Hepatocyte (in vitro differentiated cells): ENCODE data around the gene MYO1D. TPM values are rescaled to one million over a fixed set of nuclear protein-coding genes. Genes with fewer than 3 reads are reported as not detected.

Source experiments
- DNase-seq: peaks from one replicate; pipeline ENCODE4 v3.0.0-alpha.2; 2016; ENCODE audit warnings: low spot score
- H2AFZ ChIP-seq: fragments of 200-600 bp; sonication (generic); 2 replicates; pipeline ENCODE4 v1.6.0; 2016; ENCODE audit warnings: antibody characterized with exemption, mild to moderate bottlenecking
- H3K27ac ChIP-seq: fragments of 200-600 bp; sonication (generic); 2 replicates; pipeline ENCODE4 v1.5.1; 2016; ENCODE audit warnings: mild to moderate bottlenecking
- H3K27me3 ChIP-seq: fragments of 200-600 bp; sonication (generic); 2 replicates; pipeline ENCODE4 v1.6.1; 2016
- H3K36me3 ChIP-seq: fragments of 200-600 bp; sonication (generic); replicated peaks from 2 replicates; pipeline ENCODE4 v1.5.1; 2016; ENCODE audit warnings: low read depth; ENCODE audit not compliant: insufficient read depth
- H3K4me1 ChIP-seq: fragments of 200-600 bp; sonication (generic); 2 replicates; pipeline ENCODE4 v1.5.1; 2016; ENCODE audit warnings: mild to moderate bottlenecking, moderate library complexity; ENCODE audit not compliant: insufficient read depth
- H3K4me2 ChIP-seq: fragments of 200-600 bp; sonication (generic); 2 replicates; pipeline ENCODE4 v1.6.0; 2016
- H3K4me3 ChIP-seq: fragments of 200-600 bp; sonication (generic); 2 replicates; pipeline ENCODE4 v1.5.1; 2016; ENCODE audit warnings: mild to moderate bottlenecking
- H3K79me2 ChIP-seq: fragments of 200-600 bp; sonication (generic); 2 replicates; pipeline ENCODE4 v1.6.0; 2017; ENCODE audit warnings: mild to moderate bottlenecking
- H3K9me2 ChIP-seq: fragments of 200-600 bp; sonication (generic); replicated peaks from 2 replicates; pipeline ENCODE4 v1.6.0; 2017; ENCODE audit warnings: mild to moderate bottlenecking; ENCODE audit not compliant: insufficient read depth
- H3K9me3 ChIP-seq: fragments of 200-600 bp; sonication (generic); 2 replicates; pipeline ENCODE4 v1.5.1; 2016; ENCODE audit warnings: low read depth, mild to moderate bottlenecking
- H4K20me1 ChIP-seq: fragments of 200-600 bp; sonication (generic); 2 replicates; pipeline ENCODE4 v1.6.0; 2016; ENCODE audit warnings: mild to moderate bottlenecking; ENCODE audit not compliant: insufficient read depth, poor library complexity, severe bottlenecking
- EZH2 ChIP-seq: fragments of 200-600 bp; sonication (generic); IDR thresholded peaks from 2 replicates; pipeline ENCODE4 v1.6.1; 2016; ENCODE audit warnings: antibody characterized with exemption, mild to moderate bottlenecking, borderline replicate concordance
- EZH2phosphoT487 ChIP-seq: fragments of 200-600 bp; sonication (generic); IDR thresholded peaks from one replicate; pipeline ENCODE4 v1.6.1; 2018; ENCODE audit warnings: antibody characterized with exemption, mild to moderate bottlenecking, low read depth, moderate library complexity; ENCODE audit not compliant: unreplicated experiment, severe bottlenecking
- WGBS: methylation state at CpG from one replicate; pipeline ENCODE4 v1.1.6; 2016; ENCODE audit warnings: low lambda C conversion rate; ENCODE audit errors: missing lambda C conversion rate; 5-methylcytosine and 5-hydroxymethylcytosine counted together
- polyA plus RNA-seq: library from polyadenylated mRNA; unstranded; fragments of >200 nt; fragmentation: Nextera tagmentation; extraction: Ambion mirVana; gene quantifications from 2 replicates; pipeline ENCODE4 v1.2.1, GENCODE V29; 2016
- total RNA-seq: library from RNA; depleted of rRNA; stranded (reverse); fragments of >200 nt; gene quantifications from 2 replicates; pipeline ENCODE4 v1.2.3, GENCODE V29; 2014
- TF ChIP-seq, protein P1 (sequence below): fragments of 200-600 bp; sonication (generic); IDR thresholded peaks from 2 replicates; pipeline ENCODE4 v1.5.1; 2016; ENCODE audit warnings: antibody characterized with exemption, mild to moderate bottlenecking; ENCODE audit not compliant: poor library complexity

The MYO1D gene
- total and polyA plus RNA-seq, 2 experiments from 2014 or later: 36.2 to 89.0 TPM

DNA sequence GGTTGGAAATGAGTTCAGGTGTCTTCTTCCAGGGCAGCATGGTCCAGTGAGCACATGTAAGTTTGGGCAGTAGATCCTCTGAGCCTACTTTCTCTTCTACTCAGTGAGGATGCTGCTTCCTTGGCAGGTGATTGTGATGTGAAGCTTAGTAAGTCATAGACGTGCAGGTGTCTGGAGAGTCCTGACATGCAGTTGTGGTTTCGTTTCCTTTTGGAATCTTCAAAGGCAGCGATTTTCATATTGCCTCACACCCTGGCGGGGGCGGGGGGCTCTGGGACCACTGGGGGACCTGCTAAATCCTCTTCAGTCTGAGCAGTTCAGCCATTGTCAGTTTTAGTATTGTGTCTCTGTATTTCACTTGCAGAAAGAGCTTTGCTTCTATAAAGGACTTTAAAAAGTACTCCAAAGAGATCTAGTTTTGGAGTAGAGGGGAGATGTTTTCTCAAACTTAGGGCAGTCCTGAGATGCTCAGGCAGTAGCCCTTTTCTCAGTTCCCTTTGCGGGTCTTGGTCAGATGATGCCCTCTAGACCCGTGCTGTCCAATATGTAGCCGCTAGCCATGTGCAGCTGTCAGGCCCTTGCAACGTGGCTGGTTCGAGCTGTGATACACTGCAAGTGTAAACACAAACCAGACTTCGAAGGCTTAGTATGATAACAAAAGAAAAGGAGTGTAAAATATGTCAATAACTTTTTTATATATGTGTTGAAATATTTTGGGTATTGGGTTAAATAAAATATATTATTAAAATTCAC lies 394.2 kb downstream of the MYO1D start:
- Histone ChIP-seq H3K4me2 (no peak overlapping the region), H3K36me3 (no peaks in the 10 kb centered on the region), H4K20me1 (no peaks in the 10 kb centered on the region), H3K27ac (no peak overlapping the region), H2AFZ (no peak overlapping the region), H3K4me1 (peaks cover 4% of the 10 kb centered on the region), H3K79me2 (no peaks in the 10 kb centered on the region), H3K9me2 (no peaks in the 10 kb centered on the region), H3K9me3 (no peaks in the 10 kb centered on the region), H3K4me3 (no peak overlapping the region), H3K27me3 (no peaks in the 10 kb centered on the region)
- DNase-seq: no peak
- WGBS: 76% methylated on average over 11 of the region's 11 CpGs
- TF ChIP-seq, protein P1, sequence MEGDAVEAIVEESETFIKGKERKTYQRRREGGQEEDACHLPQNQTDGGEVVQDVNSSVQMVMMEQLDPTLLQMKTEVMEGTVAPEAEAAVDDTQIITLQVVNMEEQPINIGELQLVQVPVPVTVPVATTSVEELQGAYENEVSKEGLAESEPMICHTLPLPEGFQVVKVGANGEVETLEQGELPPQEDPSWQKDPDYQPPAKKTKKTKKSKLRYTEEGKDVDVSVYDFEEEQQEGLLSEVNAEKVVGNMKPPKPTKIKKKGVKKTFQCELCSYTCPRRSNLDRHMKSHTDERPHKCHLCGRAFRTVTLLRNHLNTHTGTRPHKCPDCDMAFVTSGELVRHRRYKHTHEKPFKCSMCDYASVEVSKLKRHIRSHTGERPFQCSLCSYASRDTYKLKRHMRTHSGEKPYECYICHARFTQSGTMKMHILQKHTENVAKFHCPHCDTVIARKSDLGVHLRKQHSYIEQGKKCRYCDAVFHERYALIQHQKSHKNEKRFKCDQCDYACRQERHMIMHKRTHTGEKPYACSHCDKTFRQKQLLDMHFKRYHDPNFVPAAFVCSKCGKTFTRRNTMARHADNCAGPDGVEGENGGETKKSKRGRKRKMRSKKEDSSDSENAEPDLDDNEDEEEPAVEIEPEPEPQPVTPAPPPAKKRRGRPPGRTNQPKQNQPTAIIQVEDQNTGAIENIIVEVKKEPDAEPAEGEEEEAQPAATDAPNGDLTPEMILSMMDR: no peak
- TF ChIP-seq EZH2 (no peak), EZH2phosphoT487 (no peak)

DNA sequence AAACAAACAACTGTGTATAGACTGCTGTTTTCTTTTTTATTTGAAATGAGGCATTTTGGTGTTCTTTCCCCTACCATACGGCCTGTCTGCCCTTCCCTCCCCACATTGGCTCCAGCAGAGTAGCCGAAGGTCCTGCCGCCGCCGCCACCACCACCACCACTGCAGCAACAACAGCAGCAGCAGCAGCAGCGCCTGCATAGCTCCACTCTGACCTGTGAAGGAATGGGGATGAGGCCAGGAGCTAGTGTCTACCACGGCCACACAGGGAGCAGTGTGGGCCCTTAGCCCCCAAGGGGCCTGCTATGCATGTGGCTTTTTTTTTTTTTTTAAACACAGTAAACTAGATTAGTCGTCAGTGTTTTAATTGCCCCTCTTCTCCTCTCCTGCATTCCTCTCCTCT lies 395.7 kb downstream of the MYO1D start:
- Histone ChIP-seq H3K4me2 (no peak overlapping the region), H3K36me3 (no peaks in the 10 kb centered on the region), H3K4me3 (no peak overlapping the region), H3K9me3 (no peaks in the 10 kb centered on the region), H3K27me3 (no peaks in the 10 kb centered on the region), H3K27ac (no peak overlapping the region), H4K20me1 (no peaks in the 10 kb centered on the region), H2AFZ (no peak overlapping the region), H3K79me2 (no peaks in the 10 kb centered on the region), H3K9me2 (no peaks in the 10 kb centered on the region), H3K4me1 (peaks cover 3% of the 10 kb centered on the region)
- no peak for TF ChIP-seq EZH2phosphoT487
- TF ChIP-seq, protein P1: no peak
- no peak for TF ChIP-seq EZH2
- WGBS: 94% methylated on average over 7 of the region's 8 CpGs
- no peak for DNase-seq

DNA sequence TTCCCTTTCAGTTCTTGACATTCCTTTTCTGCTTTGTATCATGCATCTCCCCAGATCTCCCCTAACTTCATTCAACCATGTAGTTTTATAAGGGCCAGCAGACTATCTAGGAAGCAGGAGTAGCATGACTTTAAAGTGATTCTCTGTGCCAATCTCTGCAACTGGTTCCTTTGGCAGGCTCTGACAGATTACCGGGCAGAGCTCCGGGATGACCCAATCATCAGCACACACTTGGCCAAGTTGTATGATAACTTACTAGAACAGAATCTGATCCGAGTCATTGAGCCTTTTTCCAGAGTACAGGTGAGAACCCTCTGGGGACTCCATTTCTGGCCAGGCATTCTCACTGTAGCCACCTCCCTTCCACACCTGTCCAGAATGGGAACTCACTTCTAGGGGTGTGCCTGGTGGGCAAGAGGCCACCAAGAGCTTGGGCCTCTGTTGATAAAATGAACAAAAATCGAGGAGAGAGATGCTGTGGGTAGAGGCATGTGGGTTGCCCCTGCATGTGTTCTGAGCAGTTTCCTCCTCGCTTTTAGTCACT lies 397.8 kb downstream of the MYO1D start:
- Histone ChIP-seq H3K4me3 (no peak overlapping the region), H3K36me3 (no peaks in the 10 kb centered on the region), H2AFZ (no peak overlapping the region), H3K27me3 (no peaks in the 10 kb centered on the region), H3K27ac (no peak overlapping the region), H3K9me3 (no peaks in the 10 kb centered on the region), H3K9me2 (no peaks in the 10 kb centered on the region), H3K4me1 (no peaks in the 10 kb centered on the region), H3K79me2 (no peaks in the 10 kb centered on the region), H3K4me2 (no peak overlapping the region), H4K20me1 (no peaks in the 10 kb centered on the region)
- DNase-seq: no peak
- no peak for TF ChIP-seq EZH2phosphoT487
- TF ChIP-seq, protein P1: no peak
- no peak for TF ChIP-seq EZH2
- WGBS: 93% methylated on average over 5 of the region's 5 CpGs
